Measurements from ENCODE around the gene EGFLAM. TPM values are rescaled to one million over a fixed set of nuclear protein-coding genes. Genes with fewer than 3 reads are reported as not detected.

EGFLAM gene
- polyA plus RNA-seq (2013), result 0.18 and 0.24 TPM in 2 replicates

DNA sequence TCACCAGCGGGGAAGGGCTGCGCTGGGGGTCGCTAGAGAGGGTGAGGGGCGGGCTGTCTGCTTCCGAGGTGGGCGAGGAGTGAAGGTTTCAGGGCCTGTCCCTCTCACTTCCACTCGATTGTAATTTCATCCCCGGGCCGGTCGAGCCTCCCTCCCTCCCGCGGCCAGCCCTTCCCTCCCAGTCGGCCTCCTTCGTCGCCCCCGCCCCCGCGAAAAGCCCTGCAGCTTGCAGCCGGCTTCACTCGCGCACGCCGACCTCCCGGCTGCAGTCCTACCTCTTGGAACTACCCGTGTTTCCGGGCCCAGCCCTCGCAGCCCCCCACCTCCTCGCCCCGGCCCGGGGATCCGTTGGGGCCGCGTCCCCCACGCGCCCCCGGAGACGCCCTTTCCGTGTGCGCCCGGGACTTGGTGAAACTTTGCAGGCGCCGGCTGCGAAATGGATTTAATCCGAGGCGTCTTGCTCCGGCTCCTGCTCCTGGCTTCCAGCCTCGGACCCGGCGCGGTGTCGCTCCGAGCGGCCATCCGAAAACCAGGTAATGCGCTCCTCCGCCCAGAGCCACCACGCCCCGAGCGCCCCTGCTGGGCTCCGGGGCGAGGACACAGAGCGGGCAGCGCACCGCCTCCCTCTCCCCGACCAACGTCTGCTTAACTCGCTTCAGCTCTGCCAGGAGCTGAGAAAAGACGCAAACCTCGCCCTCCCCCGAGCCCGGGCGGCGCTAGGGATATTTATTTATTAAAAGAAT lies at the start of gene EGFLAM:
TSS of gene EGFLAM (plus strand) at position 241 of the 743 bp plus-strand sequence. CDS start at position 437, 196 bp downstream.
- no peak within 1 kb of the TSS for H3K27ac ChIP-seq (ENCODE audit: low read depth, low read length)
- no peak within 1 kb of the TSS for H2BK120ac ChIP-seq (ENCODE audit: insufficient read depth, low read length, poor library complexity)
- peaks cover 46% of the 10 kb centered on the region for H3K27me3 ChIP-seq (ENCODE audit: insufficient read depth, low read length)
- peaks cover 7 to 10% of the 10 kb centered on the region in 2 experiments for H3K4me1 ChIP-seq (ENCODE audit: control insufficient read depth in 1 of 2, insufficient read depth in 2 of 2, low read length in 2 of 2)
- H3K9ac ChIP-seq (ENCODE audit: low read length), result no peak within 1 kb of the TSS
- peak in 1 of 2 donors; percentile 31 for DNase-seq
- no peaks in the 10 kb centered on the region for H3K9me3 ChIP-seq (ENCODE audit: insufficient read depth, low read depth, low read length)
- no peaks in the 10 kb centered on the region for H3K79me2 ChIP-seq (ENCODE audit: control insufficient read depth, insufficient read depth, low read length, poor library complexity)
- H3K23ac ChIP-seq (ENCODE audit: low read length), result no peak within 1 kb of the TSS
- no peak within 1 kb of the TSS for H3K14ac ChIP-seq (ENCODE audit: low read length)
- no peaks in the 10 kb centered on the region for H3K36me3 ChIP-seq (ENCODE audit: control insufficient read depth in 1 of 2, insufficient read depth in 2 of 2, low read length in 2 of 2)
- H3K4me2 ChIP-seq (ENCODE audit: low read length), result peak within 1 kb of the TSS; percentile 97
- H3K4me3 ChIP-seq (ENCODE audit: low read depth, low read length), result peak within 1 kb of the TSS; percentile 25
- no peak within 1 kb of the TSS for H4K8ac ChIP-seq (ENCODE audit: low read depth, low read length)
- H2BK5ac ChIP-seq (ENCODE audit: low read depth, low read length, poor library complexity), result no peak within 1 kb of the TSS
- peak within 1 kb of the TSS; percentile 39 for H2AFZ ChIP-seq (ENCODE audit: insufficient read depth, low read length, poor library complexity)
- H3K79me1 ChIP-seq (ENCODE audit: low read length), result no peaks in the 10 kb centered on the region
- H4K12ac ChIP-seq (ENCODE audit: low read depth, low read length), result no peak within 1 kb of the TSS
- H2AK5ac ChIP-seq (ENCODE audit: low read length), result no peak within 1 kb of the TSS
- no peak within 1 kb of the TSS for H3K4ac ChIP-seq (ENCODE audit: low read depth, low read length)
- no CpG with 5 or more reads among the region's 73 CpGs for WGBS (ENCODE audit: extremely low coverage, insufficient coverage, insufficient read length)
- H4K91ac ChIP-seq (ENCODE audit: low read depth, low read length), result no peak within 1 kb of the TSS
- no peak within 1 kb of the TSS for H3K18ac ChIP-seq (ENCODE audit: low read length)
- no peak within 1 kb of the TSS for H2BK12ac ChIP-seq (ENCODE audit: low read length)

DNA sequence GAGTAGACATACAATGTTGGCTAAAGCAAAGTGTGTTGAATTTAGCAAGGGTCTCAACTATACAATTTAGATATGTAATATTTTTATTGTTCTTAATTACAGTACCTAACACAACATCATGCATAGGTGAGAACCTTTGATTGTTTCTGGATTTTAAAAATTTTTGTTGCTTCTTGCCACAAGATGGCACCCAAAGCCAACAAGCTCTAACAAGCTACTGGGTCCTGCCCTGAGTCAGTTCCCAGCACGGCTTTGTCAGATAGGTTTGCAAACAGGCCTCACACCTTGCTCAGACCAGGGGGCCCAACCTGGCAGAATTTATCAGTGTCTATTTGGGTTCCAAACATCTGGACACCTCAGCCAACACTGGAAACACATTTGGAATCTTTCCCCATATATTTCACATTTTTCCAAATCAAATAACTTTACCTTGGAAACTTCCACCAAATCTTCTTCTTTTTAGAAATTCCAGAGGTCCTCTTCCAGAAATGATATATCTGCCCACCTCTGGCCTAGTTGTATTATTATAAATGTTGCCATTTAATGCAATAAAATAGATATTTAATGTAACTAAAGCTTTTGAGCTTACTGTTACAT lies 49.5 kb upstream of the EGFLAM start:
- Histone ChIP-seq H3K4me2 (ENCODE audit: low read length) (no peak overlapping the region), H2AK5ac (ENCODE audit: low read length) (no peak overlapping the region), H3K4ac (ENCODE audit: low read depth, low read length) (no peak overlapping the region), H3K27me3 (ENCODE audit: insufficient read depth, low read length) (no peaks in the 10 kb centered on the region), H3K79me1 (ENCODE audit: low read length) (no peaks in the 10 kb centered on the region), H3K79me2 (ENCODE audit: control insufficient read depth, insufficient read depth, low read length, poor library complexity) (no peaks in the 10 kb centered on the region), H3K23ac (ENCODE audit: low read length) (no peak overlapping the region), H4K12ac (ENCODE audit: low read depth, low read length) (no peak overlapping the region), H4K8ac (ENCODE audit: low read depth, low read length) (no peak overlapping the region), H3K36me3 (ENCODE audit: control insufficient read depth in 1 of 2, insufficient read depth in 2 of 2, low read length in 2 of 2) (no peaks in the 10 kb centered on the region), H2BK120ac (ENCODE audit: insufficient read depth, low read length, poor library complexity) (no peak overlapping the region), H2AFZ (ENCODE audit: insufficient read depth, low read length, poor library complexity) (no peak overlapping the region), H3K14ac (ENCODE audit: low read length) (no peak overlapping the region), H3K27ac (ENCODE audit: low read depth, low read length) (no peak overlapping the region), H4K91ac (ENCODE audit: low read depth, low read length) (no peak overlapping the region), H3K4me3 (ENCODE audit: low read depth, low read length) (no peak overlapping the region), H2BK5ac (ENCODE audit: low read depth, low read length, poor library complexity) (no peak overlapping the region), H3K4me1 (ENCODE audit: control insufficient read depth in 1 of 2, insufficient read depth in 2 of 2, low read length in 2 of 2) (no peaks in the 10 kb centered on the region), H3K9ac (ENCODE audit: low read length) (no peak overlapping the region), H2BK12ac (ENCODE audit: low read length) (no peak overlapping the region), H3K9me3 (ENCODE audit: insufficient read depth, low read depth, low read length) (no peaks in the 10 kb centered on the region), H3K18ac (ENCODE audit: low read length) (no peak overlapping the region)
- WGBS (ENCODE audit: extremely low coverage, insufficient coverage, insufficient read length), result no CpG with 5 or more reads among the region's 1 CpG
- peak; percentile 14 to 61 for DNase-seq

DNA sequence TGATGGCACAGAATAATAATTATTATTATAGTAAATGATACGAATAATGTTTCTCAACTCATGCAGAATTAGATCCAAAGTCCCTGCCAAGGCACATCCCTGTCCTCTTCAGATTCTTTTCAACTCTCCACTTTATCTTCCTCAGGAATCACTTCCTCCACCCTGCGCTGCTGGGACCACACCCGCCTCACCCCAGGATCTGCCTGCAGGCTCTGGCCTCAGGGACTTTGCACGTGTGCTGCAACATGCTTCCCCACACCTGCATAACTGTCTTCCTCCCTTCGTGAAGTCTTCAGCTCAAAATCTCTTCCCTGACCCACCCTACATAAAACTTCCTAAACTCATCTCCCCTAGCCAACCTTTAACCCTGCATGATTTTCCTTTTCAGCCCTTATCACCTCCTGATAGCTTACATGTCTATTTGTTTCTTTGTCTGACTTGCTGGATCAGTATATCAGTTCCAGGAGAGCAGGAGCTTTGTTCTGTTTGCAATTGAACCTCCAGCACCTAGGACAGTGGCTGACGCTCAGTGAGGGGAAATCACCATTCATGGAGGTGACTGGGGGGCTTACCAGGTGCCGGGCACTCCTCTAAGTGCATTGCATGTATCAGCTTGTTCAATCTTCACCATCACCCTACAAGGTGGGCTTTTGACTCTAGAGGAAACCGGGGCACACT lies 47.5 kb upstream of the EGFLAM start:
- no peak overlapping the region for H2BK120ac ChIP-seq (ENCODE audit: insufficient read depth, low read length, poor library complexity)
- H3K18ac ChIP-seq (ENCODE audit: low read length), result no peak overlapping the region
- no peak overlapping the region for H2AFZ ChIP-seq (ENCODE audit: insufficient read depth, low read length, poor library complexity)
- no peaks in the 10 kb centered on the region for H3K4me1 ChIP-seq (ENCODE audit: control insufficient read depth in 1 of 2, insufficient read depth in 2 of 2, low read length in 2 of 2)
- no peak overlapping the region for H3K4me3 ChIP-seq (ENCODE audit: low read depth, low read length)
- WGBS (ENCODE audit: extremely low coverage, insufficient coverage, insufficient read length), result 100% methylated on average over 1 of the region's 8 CpGs
- H3K14ac ChIP-seq (ENCODE audit: low read length), result no peak overlapping the region
- H3K79me2 ChIP-seq (ENCODE audit: control insufficient read depth, insufficient read depth, low read length, poor library complexity), result no peaks in the 10 kb centered on the region
- H3K9me3 ChIP-seq (ENCODE audit: insufficient read depth, low read depth, low read length), result no peaks in the 10 kb centered on the region
- H3K23ac ChIP-seq (ENCODE audit: low read length), result no peak overlapping the region
- no peaks in the 10 kb centered on the region for H3K79me1 ChIP-seq (ENCODE audit: low read length)
- DNase-seq, result peak; percentile 27 to 72
- no peak overlapping the region for H3K4me2 ChIP-seq (ENCODE audit: low read length)
- H2AK5ac ChIP-seq (ENCODE audit: low read length), result no peak overlapping the region
- no peak overlapping the region for H4K91ac ChIP-seq (ENCODE audit: low read depth, low read length)
- H4K8ac ChIP-seq (ENCODE audit: low read depth, low read length), result no peak overlapping the region
- H3K4ac ChIP-seq (ENCODE audit: low read depth, low read length), result no peak overlapping the region
- no peaks in the 10 kb centered on the region for H3K36me3 ChIP-seq (ENCODE audit: control insufficient read depth in 1 of 2, insufficient read depth in 2 of 2, low read length in 2 of 2)
- no peak overlapping the region for H3K27ac ChIP-seq (ENCODE audit: low read depth, low read length)
- H2BK5ac ChIP-seq (ENCODE audit: low read depth, low read length, poor library complexity), result no peak overlapping the region
- no peak overlapping the region for H2BK12ac ChIP-seq (ENCODE audit: low read length)
- no peak overlapping the region for H4K12ac ChIP-seq (ENCODE audit: low read depth, low read length)
- no peaks in the 10 kb centered on the region for H3K27me3 ChIP-seq (ENCODE audit: insufficient read depth, low read length)
- H3K9ac ChIP-seq (ENCODE audit: low read length), result no peak overlapping the region

DNA sequence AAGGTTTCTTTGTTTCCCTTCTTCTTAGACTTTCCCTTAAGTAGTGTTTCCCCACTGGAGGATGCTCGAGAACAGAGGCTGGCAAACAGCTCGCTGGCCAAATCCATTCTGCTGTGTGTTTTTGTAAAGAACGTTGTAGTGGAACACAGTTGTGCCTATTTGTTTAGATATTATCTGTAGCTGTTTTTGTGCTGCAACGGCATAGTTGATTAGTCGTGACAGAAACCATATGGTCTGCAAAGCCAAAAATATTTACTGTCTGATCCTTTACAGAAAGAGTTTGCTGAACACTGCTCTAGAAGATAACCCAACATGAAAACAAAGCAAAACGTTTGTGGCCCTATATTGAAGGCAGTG lies 47.0 kb upstream of the EGFLAM start:
- Histone ChIP-seq H3K4ac (ENCODE audit: low read depth, low read length) (no peak overlapping the region), H3K4me3 (ENCODE audit: low read depth, low read length) (no peak overlapping the region), H3K14ac (ENCODE audit: low read length) (no peak overlapping the region), H3K9me3 (ENCODE audit: insufficient read depth, low read depth, low read length) (no peaks in the 10 kb centered on the region), H3K23ac (ENCODE audit: low read length) (no peak overlapping the region), H3K36me3 (ENCODE audit: control insufficient read depth in 1 of 2, insufficient read depth in 2 of 2, low read length in 2 of 2) (no peaks in the 10 kb centered on the region), H4K12ac (ENCODE audit: low read depth, low read length) (no peak overlapping the region), H3K18ac (ENCODE audit: low read length) (no peak overlapping the region), H2AK5ac (ENCODE audit: low read length) (no peak overlapping the region), H3K27ac (ENCODE audit: low read depth, low read length) (no peak overlapping the region), H3K4me2 (ENCODE audit: low read length) (no peak overlapping the region), H3K9ac (ENCODE audit: low read length) (no peak overlapping the region), H3K27me3 (ENCODE audit: insufficient read depth, low read length) (no peaks in the 10 kb centered on the region), H2BK120ac (ENCODE audit: insufficient read depth, low read length, poor library complexity) (no peak overlapping the region), H3K79me2 (ENCODE audit: control insufficient read depth, insufficient read depth, low read length, poor library complexity) (no peaks in the 10 kb centered on the region), H4K8ac (ENCODE audit: low read depth, low read length) (no peak overlapping the region), H2BK5ac (ENCODE audit: low read depth, low read length, poor library complexity) (no peak overlapping the region), H2AFZ (ENCODE audit: insufficient read depth, low read length, poor library complexity) (no peak overlapping the region), H3K4me1 (ENCODE audit: control insufficient read depth in 1 of 2, insufficient read depth in 2 of 2, low read length in 2 of 2) (no peaks in the 10 kb centered on the region), H4K91ac (ENCODE audit: low read depth, low read length) (no peak overlapping the region), H2BK12ac (ENCODE audit: low read length) (no peak overlapping the region), H3K79me1 (ENCODE audit: low read length) (no peaks in the 10 kb centered on the region)
- no peak for DNase-seq
- no CpG with 5 or more reads among the region's 6 CpGs for WGBS (ENCODE audit: extremely low coverage, insufficient coverage, insufficient read length)
